ENCODE results near the gene GASK1A. TPM values are rescaled to one million over a fixed set of nuclear protein-coding genes. Genes with fewer than 3 reads are reported as not detected.

Gene GASK1A
- total RNA-seq, 6 experiments from 2014 or later, result 5.5 to 17.5 (median 10.5) TPM

- intact Hi-C loops (cut with DNase I), result no loop called here
- ATAC-seq, result no peak
Observed at GRCh38 chr3:43073116-43073835, 94.2 kb downstream of the GASK1A start.

GRCh38 chr3:43073836-43074220, 94.7 kb downstream of the GASK1A start:
- H3K27ac ChIP-seq, result peak overlapping the region in 2 of 3 donors; percentile 86 to 98
- WGBS (ENCODE audit: insufficient coverage, low coverage, low lambda C conversion rate, missing lambda C conversion rate), result 92% methylated on average over 3 of the region's 5 CpGs
- H3K4me3 ChIP-seq, result no peak overlapping the region
- DNase-seq (no peak), ATAC-seq (no peak)
- TF ChIP-seq CTCF (IDR thresholded peaks at IDR 0.05) (no peak), POLR2A (IDR thresholded peaks at IDR 0.05) (no peak)
- no peaks in the 10 kb centered on the region for H3K36me3 ChIP-seq
- no peaks in the 10 kb centered on the region for H3K9me3 ChIP-seq
- intact Hi-C loops (cut with DNase I), result no loop called here
- H3K4me1 ChIP-seq, result peaks cover 0 to 25% (median 12%) of the 10 kb centered on the region in 4 donors
- no peaks in the 10 kb centered on the region for H3K27me3 ChIP-seq

More at GRCh38 chr3:43073116-43073835, 94.2 kb downstream of the GASK1A start:
- no peak for DNase-seq
- Histone ChIP-seq H3K9me3 (no peaks in the 10 kb centered on the region), H3K4me3 (no peak overlapping the region), H3K27ac (no peak overlapping the region), H3K27me3 (no peaks in the 10 kb centered on the region), H3K36me3 (no peaks in the 10 kb centered on the region), H3K4me1 (peaks cover 0 to 25% (median 12%) of the 10 kb centered on the region in 4 donors)
- TF ChIP-seq POLR2A (IDR thresholded peaks at IDR 0.05) (no peak), CTCF (IDR thresholded peaks at IDR 0.05) (no peak)
- WGBS (ENCODE audit: insufficient coverage, low coverage, low lambda C conversion rate, missing lambda C conversion rate), result 100% methylated on average over 1 of the region's 7 CpGs

- no peak for TF ChIP-seq POLR2A (IDR thresholded peaks at IDR 0.05)
- no peak for TF ChIP-seq CTCF (IDR thresholded peaks at IDR 0.05)
- no peaks in the 10 kb centered on the region for H3K36me3 ChIP-seq
- H3K9me3 ChIP-seq, result no peaks in the 10 kb centered on the region
- peak overlapping the region in 2 of 3 donors; percentile 86 to 98 for H3K27ac ChIP-seq
- intact Hi-C loops (cut with DNase I), result no loop called here
- H3K4me3 ChIP-seq, result peak overlapping the region in 1 of 3 donors; percentile 15
- DNase-seq, result no peak
- ATAC-seq, result peak; percentile 57 to 70 (median 69)
- no peaks in the 10 kb centered on the region for H3K27me3 ChIP-seq
- 41% methylated on average over 4 of the region's 4 CpGs for WGBS (ENCODE audit: insufficient coverage, low coverage, low lambda C conversion rate, missing lambda C conversion rate)
- peaks cover 0 to 25% (median 12%) of the 10 kb centered on the region in 4 donors for H3K4me1 ChIP-seq
Observed at GRCh38 chr3:43074482-43074881, 95.4 kb downstream of the GASK1A start.

GRCh38 chr3:43074901-43075689, 96.0 kb downstream of the GASK1A start:
- 43% methylated on average over 5 of the region's 5 CpGs for WGBS (ENCODE audit: insufficient coverage, low coverage, low lambda C conversion rate, missing lambda C conversion rate)
- no peaks in the 10 kb centered on the region for H3K9me3 ChIP-seq
- ATAC-seq (peak; percentile 61 to 76 (median 70)), DNase-seq (no peak)
- H3K4me1 ChIP-seq, result peaks cover 0 to 25% (median 12%) of the 10 kb centered on the region in 4 donors
- H3K27me3 ChIP-seq, result no peaks in the 10 kb centered on the region
- H3K27ac ChIP-seq, result peak overlapping the region in 2 of 3 donors; percentile 86 to 98
- H3K36me3 ChIP-seq, result peaks cover 0 to 3% (median under 1%) of the 10 kb centered on the region in 4 donors
- intact Hi-C loops (cut with DNase I), result no loop called here
- H3K4me3 ChIP-seq, result peak overlapping the region in 1 of 3 donors; percentile 15
- TF ChIP-seq CTCF (IDR thresholded peaks at IDR 0.05) (no peak), POLR2A (IDR thresholded peaks at IDR 0.05) (no peak)
